B cell (primary cell): ENCODE data around the gene CCL23. TPM values are rescaled to one million over a fixed set of nuclear protein-coding genes. Genes with fewer than 3 reads are reported as not detected.

ENCODE experiments used
- ATAC-seq: fragments of 200-7000 bp; cut with Tn5 transposase; one replicate; pipeline ENCODE4 v1.10.0; 2021; ENCODE audit warnings: low read depth, mild to moderate bottlenecking, moderate number of reproducible peaks, moderate library complexity
- CTCF ChIA-PET: fragments of 350-600 bp; sonication (Branson Sonifier 250); formaldehyde crosslinking; loops from one replicate; lab custom pipeline; 2021; ENCODE audit warnings: antibody characterized with exemption, inconsistent platforms; lab: Charles Lee
- POLR2A ChIA-PET: fragments of 350-600 bp; sonication (Branson Sonifier 250); formaldehyde crosslinking; loops from one replicate; lab custom pipeline; 2021; ENCODE audit warnings: antibody characterized with exemption; lab: Charles Lee
- DNase-seq: peaks from one replicate; pipeline ENCODE4 v3.0.0; 2013
- H2AFZ ChIP-seq: 2 replicates; pipeline ENCODE4 v1.6.1; 2012; ENCODE audit warnings: mild to moderate bottlenecking, low read depth, low read length; ENCODE audit not compliant: insufficient read depth, poor library complexity, severe bottlenecking
- H3K27ac ChIP-seq, 2 donors: 1 replicate in 1 of 2; 2 replicates in 1 of 2; pipeline ENCODE4 v1.5.1; 2012 to 2013; ENCODE audit warnings: low read length in 2 of 2, mild to moderate bottlenecking in 2 of 2, moderate library complexity in 1 of 2
- H3K27me3 ChIP-seq, 4 experiments: fragments of 200-600 bp in 1 of 4; sonication (generic) in 1 of 4; replicated peaks in 1 of 4; 1 replicate in 2 of 4; 2 replicates in 2 of 4; pipeline versions ENCODE4 v1.6.1 to v1.7.0; 2013 to 2016; ENCODE audit warnings: low read length in 3 of 4, mild to moderate bottlenecking in 2 of 4, mixed read lengths in 1 of 4, moderate library complexity in 1 of 4; ENCODE audit not compliant: insufficient read depth in 4 of 4, control insufficient read depth in 3 of 4; ENCODE audit errors: control extremely low read depth in 1 of 4
- H3K36me3 ChIP-seq, 2 experiments: replicated peaks in 1 of 2; 1 replicate in 1 of 2; 2 replicates in 1 of 2; pipeline versions ENCODE4 v1.6.1 to v1.7.1; 2013; ENCODE audit warnings: low read length in 1 of 2; ENCODE audit not compliant: insufficient read depth in 2 of 2, control insufficient read depth in 1 of 2; ENCODE audit errors: control extremely low read depth in 1 of 2, extremely low read depth in 1 of 2
- H3K4me1 ChIP-seq, 2 donors: fragments of 200-600 bp in 1 of 2; sonication (generic) in 1 of 2; 1 replicate in 1 of 2; 2 replicates in 1 of 2; pipeline versions ENCODE4 v1.5.1 to v1.6.1; 2013 to 2017; ENCODE audit warnings: low read length in 2 of 2; ENCODE audit not compliant: control insufficient read depth in 2 of 2, insufficient read depth in 2 of 2
- H3K4me2 ChIP-seq: replicated peaks from 2 replicates; pipeline ENCODE3; 2012; ENCODE audit warnings: mild to moderate bottlenecking, low read depth, low read length; ENCODE audit not compliant: poor library complexity, severe bottlenecking
- H3K4me3 ChIP-seq, 5 experiments: fragments of 200-600 bp in 1 of 5; sonication (generic) in 1 of 5; 1 replicate in 3 of 5; 2 replicates in 2 of 5; pipeline versions ENCODE4 v1.5.1 to v1.7.0; 2011 to 2016; ENCODE audit warnings: low read length in 4 of 5, mild to moderate bottlenecking in 4 of 5, low read depth in 2 of 5, control low read depth in 1 of 5, moderate library complexity in 1 of 5; ENCODE audit not compliant: insufficient read depth in 1 of 5; ENCODE audit errors: control extremely low read depth in 1 of 5, extremely low read depth in 1 of 5
- H3K79me2 ChIP-seq: fragments of 200-600 bp; sonication (generic); one replicate; pipeline ENCODE4 v1.6.0; 2016; ENCODE audit warnings: low read length; ENCODE audit not compliant: control insufficient read depth, insufficient read depth
- H3K9ac ChIP-seq: fragments of 200-600 bp; sonication (generic); 2 replicates; pipeline ENCODE4 v1.6.1; 2017; ENCODE audit warnings: mild to moderate bottlenecking, low read length, moderate library complexity
- H3K9me3 ChIP-seq, 3 donors: one replicate each; pipeline versions ENCODE4 v1.6.1 to v1.7.1; 2013; ENCODE audit warnings: low read length in 2 of 3; ENCODE audit not compliant: control insufficient read depth in 2 of 3, insufficient read depth in 1 of 3; ENCODE audit errors: control extremely low read depth in 1 of 3
- H4K20me1 ChIP-seq: 2 replicates; pipeline ENCODE4 v1.6.0; 2012; ENCODE audit warnings: mild to moderate bottlenecking, low read length; ENCODE audit not compliant: insufficient read depth, control insufficient read depth, poor library complexity, severe bottlenecking
- H3K27ac Mint-ChIP-seq: one replicate; pipeline ENCODE4 v1.8.0; 2021; ENCODE audit warnings: mixed read lengths
- H3K27me3 Mint-ChIP-seq: one replicate; pipeline ENCODE4 v1.8.0; 2021; ENCODE audit warnings: mixed read lengths
- H3K4me1 Mint-ChIP-seq: one replicate; pipeline ENCODE4 v1.8.0; 2021; ENCODE audit warnings: mixed read lengths
- H3K4me3 Mint-ChIP-seq: one replicate; pipeline ENCODE4 v1.8.0; 2021; ENCODE audit warnings: mixed read lengths
- H3K9me3 Mint-ChIP-seq: one replicate; pipeline ENCODE4 v1.8.0; 2022; ENCODE audit warnings: mixed read lengths; ENCODE audit not compliant: insufficient read depth
- CTCF ChIP-seq: fragments of 200-600 bp; IDR thresholded peaks from one replicate; pipeline ENCODE4 v1.8.0; 2022; ENCODE audit warnings: antibody characterized with exemption, mild to moderate bottlenecking
- EZH2 ChIP-seq: IDR thresholded peaks from 2 replicates; pipeline ENCODE4 v1.6.1; 2012; ENCODE audit warnings: borderline replicate concordance, low read depth, mild to moderate bottlenecking, moderate library complexity, low read length; ENCODE audit not compliant: insufficient read depth, poor library complexity, severe bottlenecking
- WGBS: methylation state at CpG from one replicate; pipeline ENCODE4 v1.1.5; 2013; ENCODE audit warnings: missing lambda C conversion rate; ENCODE audit not compliant: insufficient coverage; 5-methylcytosine and 5-hydroxymethylcytosine counted together
- intact Hi-C: fragments of 100-400 bp; cut with micrococcal nuclease; formaldehyde crosslinking; loops from one replicate; pipeline ENCODE4 v1.10.0; 2022
- polyA plus RNA-seq: library from polyadenylated mRNA; depleted of rRNA; stranded (reverse); fragments of >200 nt; gene quantifications from 2 replicates; pipeline ENCODE4 v1.2.3, GENCODE V29; 2012
- total RNA-seq, 2 donors: library from RNA; stranded (reverse); fragments of 120-200 nt in 1 of 2; gene quantifications; 1 replicate in 1 of 2; 2 replicates in 1 of 2; pipeline versions ENCODE4 v1.2.3 to v1.2.4, GENCODE V29; 2013 to 2022

CCL23 gene
- total and polyA plus RNA-seq, 2 donors (not counting 1 experiment from before 2014, with no cell fraction given): 0.61 TPM; not detected in 1

DNA sequence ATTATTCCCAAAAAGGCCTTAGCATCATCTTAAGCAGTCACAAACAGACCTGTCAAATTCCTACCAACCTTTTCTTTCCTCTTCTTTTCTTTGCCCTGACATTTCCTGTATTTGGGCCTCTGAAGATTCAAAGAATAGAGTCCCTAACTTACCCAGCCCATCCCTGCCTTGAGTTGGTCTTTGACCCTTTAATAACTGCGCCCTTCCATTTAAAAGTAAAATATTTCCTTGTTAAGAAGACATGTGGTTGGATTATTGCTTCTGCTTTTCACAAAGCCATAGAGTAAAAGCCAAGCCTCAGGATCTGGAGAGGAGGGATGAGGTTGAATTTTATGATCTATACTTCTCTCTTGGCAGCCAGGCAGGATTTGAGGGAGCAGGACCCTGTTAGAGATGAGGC is 13.2 kb upstream of the CCL23 start:
- H3K27me3 Mint-ChIP-seq: peaks cover 39% of the 10 kb centered on the region
- Histone ChIP-seq H2AFZ (no peak overlapping the region), H3K9ac (no peak overlapping the region), H3K27me3 (peaks cover 0 to 12% (median 3%) of the 10 kb centered on the region in 4 experiments), H3K36me3 (no peaks in the 10 kb centered on the region), H3K4me2 (no peak overlapping the region), H3K9me3 (no peaks in the 10 kb centered on the region), H3K4me1 (peaks cover 13 to 14% of the 10 kb centered on the region in 2 donors), H3K79me2 (no peaks in the 10 kb centered on the region), H3K4me3 (no peak overlapping the region), H3K27ac (no peak overlapping the region), H4K20me1 (no peaks in the 10 kb centered on the region)
- intact Hi-C loops: no loop called here
- H3K4me1 Mint-ChIP-seq: peaks cover 16% of the 10 kb centered on the region
- no peak overlapping the region for H3K4me3 Mint-ChIP-seq
- no peaks in the 10 kb centered on the region for H3K9me3 Mint-ChIP-seq
- no peak overlapping the region for H3K27ac Mint-ChIP-seq
- ChIA-PET CTCF (interaction anchor here (1.4 kb wide), 1 partner anchor 41 kb away, joined by 4 read pairs; no protein-coding TSS in a partner anchor), POLR2A (no interaction called here)
- ATAC-seq (no peak), DNase-seq (no peak)
- no CpG with 5 or more reads among the region's 1 CpG for WGBS
- TF ChIP-seq EZH2 (no peak), CTCF (no peak)

DNA sequence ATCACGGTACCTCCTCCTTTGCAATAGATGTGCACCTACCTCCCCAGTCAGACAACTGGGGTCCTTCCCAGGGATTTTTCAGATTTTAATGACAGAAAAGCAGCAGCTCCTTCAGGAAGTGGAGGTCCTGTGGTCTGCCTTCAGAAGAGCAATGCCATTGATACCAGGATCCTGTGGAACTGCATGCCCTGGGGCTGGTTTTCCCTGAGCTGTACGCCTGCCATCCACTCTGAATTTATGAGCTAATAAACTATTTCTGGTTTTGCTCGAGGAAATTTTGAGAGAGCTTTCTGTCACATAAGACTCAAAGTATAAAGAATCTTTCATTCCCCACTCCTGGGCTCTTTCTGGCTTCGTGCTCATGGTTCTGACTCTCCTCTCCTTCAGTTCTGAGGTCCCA is 10.0 kb upstream of the CCL23 start:
- no peak for TF ChIP-seq EZH2
- no peak for TF ChIP-seq CTCF
- DNase-seq (no peak), ATAC-seq (no peak)
- Mint-ChIP-seq H3K4me1 (no peaks in the 10 kb centered on the region), H3K9me3 (no peaks in the 10 kb centered on the region), H3K4me3 (no peak overlapping the region), H3K27ac (no peak overlapping the region), H3K27me3 (peaks cover 41% of the 10 kb centered on the region)
- Histone ChIP-seq H4K20me1 (no peaks in the 10 kb centered on the region), H3K4me2 (no peak overlapping the region), H3K36me3 (no peaks in the 10 kb centered on the region), H3K27me3 (peaks cover 0 to 13% (median 5%) of the 10 kb centered on the region in 4 experiments), H3K27ac (no peak overlapping the region), H3K4me1 (no peaks in the 10 kb centered on the region), H2AFZ (no peak overlapping the region), H3K4me3 (no peak overlapping the region), H3K9me3 (peaks cover 0 to 9% (median 0%) of the 10 kb centered on the region in 3 donors), H3K79me2 (no peaks in the 10 kb centered on the region), H3K9ac (no peak overlapping the region)
- intact Hi-C loops: no loop called here
- CTCF ChIA-PET: interaction anchor here (0.6 kb wide), 1 partner anchor 34 kb away, joined by 3 read pairs; no protein-coding TSS in a partner anchor
- POLR2A ChIA-PET: no interaction called here
- 70% methylated on average over 3 of the region's 4 CpGs for WGBS
